Liver (tissue), 9 donors: ENCODE measurements around the gene CDH23. TPM values are rescaled to one million over a fixed set of nuclear protein-coding genes. Genes with fewer than 3 reads are reported as not detected.

Source experiments
- DNase-seq: peaks from one replicate; pipeline ENCODE4 v3.0.0-alpha.2; 2017; ENCODE audit warnings: low spot score
- H3K27ac ChIP-seq, 2 donors: one replicate each; pipeline ENCODE4 v1.7.0; 2013; ENCODE audit warnings: inconsistent platforms in 2 of 2, low read length in 2 of 2, control low read depth in 1 of 2, low read depth in 1 of 2, mild to moderate bottlenecking in 1 of 2
- H3K27me3 ChIP-seq, 4 donors: one replicate each; pipeline versions ENCODE4 v1.6.1 to v1.7.0; 2013; ENCODE audit warnings: low read length in 3 of 4, inconsistent platforms in 1 of 4, mild to moderate bottlenecking in 1 of 4, moderate library complexity in 1 of 4; ENCODE audit not compliant: control insufficient read depth in 4 of 4, insufficient read depth in 4 of 4
- H3K36me3 ChIP-seq, 4 donors: one replicate each; pipeline versions ENCODE4 v1.6.1 to v1.7.0; 2013; ENCODE audit warnings: low read length in 3 of 4, mild to moderate bottlenecking in 3 of 4, low read depth in 1 of 4, moderate library complexity in 1 of 4; ENCODE audit not compliant: control insufficient read depth in 4 of 4, insufficient read depth in 3 of 4
- H3K4me1 ChIP-seq, 4 donors: one replicate each; pipeline versions ENCODE4 v1.6.1 to v1.7.0; 2013; ENCODE audit warnings: low read length in 3 of 4, mild to moderate bottlenecking in 3 of 4, moderate library complexity in 1 of 4; ENCODE audit not compliant: control insufficient read depth in 4 of 4, insufficient read depth in 4 of 4
- H3K4me3 ChIP-seq, 3 donors: one replicate each; pipeline versions ENCODE4 v1.6.1 to v1.7.0; 2013; ENCODE audit warnings: low read length in 3 of 3, control low read depth in 1 of 3, low read depth in 1 of 3, mild to moderate bottlenecking in 1 of 3
- H3K9ac ChIP-seq, 2 donors: one replicate each; pipeline ENCODE4 v1.7.0; 2013; ENCODE audit warnings: low read length in 2 of 2, mild to moderate bottlenecking in 2 of 2, moderate library complexity in 2 of 2, control low read depth in 1 of 2, low read depth in 1 of 2
- H3K9me3 ChIP-seq, 4 donors: one replicate each; pipeline versions ENCODE4 v1.6.1 to v1.7.0; 2013; ENCODE audit warnings: low read length in 3 of 4; ENCODE audit not compliant: control insufficient read depth in 4 of 4
- EGR1 ChIP-seq, 2 donors: IDR thresholded peaks; 2 replicates each; pipeline ENCODE4 v1.6.1; 2016 to 2018; ENCODE audit warnings: antibody characterized with exemption in 2 of 2, low read depth in 2 of 2
- FOXA1 ChIP-seq: IDR thresholded peaks from 2 replicates; pipeline ENCODE4 v1.6.1; 2016; ENCODE audit warnings: antibody characterized with exemption
- FOXA2 ChIP-seq: IDR thresholded peaks from 2 replicates; pipeline ENCODE4 v1.6.1; 2016; ENCODE audit warnings: antibody characterized with exemption
- GABPA ChIP-seq, 2 donors: IDR thresholded peaks in 1 of 2; conservative IDR thresholded peaks in 1 of 2; 2 replicates each; pipeline ENCODE4 v1.6.1; 2016; ENCODE audit warnings: antibody characterized with exemption in 2 of 2, mild to moderate bottlenecking in 1 of 2, moderate library complexity in 1 of 2
- HNF4G ChIP-seq: IDR thresholded peaks from 2 replicates; pipeline ENCODE4 v1.6.1; 2016; ENCODE audit warnings: antibody characterized with exemption
- JUND ChIP-seq, 2 donors: IDR thresholded peaks; 2 replicates each; pipeline ENCODE4 v1.6.1; 2016; ENCODE audit warnings: antibody characterized with exemption in 2 of 2
- MAX ChIP-seq: IDR thresholded peaks from 2 replicates; pipeline ENCODE4 v1.6.1; 2016; ENCODE audit warnings: antibody characterized with exemption
- NR2F2 ChIP-seq: IDR thresholded peaks from 2 replicates; pipeline ENCODE4 v1.6.1; 2016; ENCODE audit warnings: antibody characterized with exemption
- RAD21 ChIP-seq, 2 donors: IDR thresholded peaks; 2 replicates each; pipeline ENCODE4 v1.6.1; 2016; ENCODE audit warnings: antibody characterized with exemption in 2 of 2, mild to moderate bottlenecking in 2 of 2
- RXRA ChIP-seq, 2 donors: IDR thresholded peaks; 2 replicates each; pipeline ENCODE4 v1.6.1; 2017 to 2018; ENCODE audit warnings: antibody characterized with exemption in 2 of 2, mild to moderate bottlenecking in 1 of 2
- SP1 ChIP-seq: IDR thresholded peaks from 2 replicates; pipeline ENCODE4 v1.6.1; 2018; ENCODE audit warnings: antibody characterized with exemption, mild to moderate bottlenecking
- TAF1 ChIP-seq: conservative IDR thresholded peaks from 2 replicates; pipeline ENCODE4 v1.6.1; 2016; ENCODE audit warnings: antibody characterized with exemption, mild to moderate bottlenecking
- WGBS: extraction: QIAGEN DNeasy Blood & Tissue Kit; methylation state at CpG from one replicate; pipeline ENCODE4 v1.1.7; 2013; 5-methylcytosine and 5-hydroxymethylcytosine counted together
- polyA plus RNA-seq, 2 donors: library from polyadenylated mRNA; stranded (reverse) in 1 of 2; unstranded in 1 of 2; fragments of 200-250 nt in 1 of 2; fragments of >200 nt in 1 of 2; fragmentation: Nextera tagmentation in 1 of 2; extraction: Ambion mirVana in 1 of 2; gene quantifications; one replicate each; pipeline versions ENCODE4 v1.2.1 to v1.2.3, GENCODE V29; 2013 to 2015
- total RNA-seq, 2 donors: library from RNA; depleted of rRNA; stranded (reverse); fragments of >200 nt; gene quantifications; one replicate each; pipeline ENCODE4 v1.2.3, GENCODE V29; 2014
- TF ChIP-seq, protein P1 (sequence below): IDR thresholded peaks from 2 replicates; pipeline ENCODE4 v1.6.1; 2016; ENCODE audit warnings: antibody characterized with exemption, mild to moderate bottlenecking
- TF ChIP-seq, protein P2 (sequence below): IDR thresholded peaks from 2 replicates; pipeline ENCODE4 v1.6.1; 2016; ENCODE audit warnings: antibody characterized with exemption
- donor health status: healthy.
- donor health status: healthy.
- donor health status: healthy.
- donor health status: healthy.
- donor health status: healthy.

Gene CDH23
- total and polyA plus RNA-seq, 4 donors = 1.5 to 4.7 (median 3.4) TPM

DNA sequence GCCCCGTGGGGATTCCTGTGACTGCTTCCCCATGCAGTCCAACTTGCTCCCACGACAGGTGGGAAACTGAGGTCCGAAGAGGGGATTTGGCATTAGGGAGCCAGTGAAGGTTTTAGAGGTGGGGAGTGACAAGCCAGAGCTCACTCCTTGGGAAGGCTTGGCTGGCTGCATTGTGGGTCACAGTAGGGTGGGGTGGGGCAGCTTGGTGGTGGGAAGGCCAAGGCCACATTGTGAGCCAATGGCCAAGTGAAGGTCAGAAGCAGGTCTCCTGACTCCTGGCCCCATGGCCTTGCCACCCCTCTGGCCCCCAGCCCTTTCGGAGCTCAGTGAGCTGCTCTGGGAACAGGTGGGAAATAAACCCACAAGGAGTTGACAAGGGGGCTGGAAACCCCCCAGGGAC is 320.3 kb downstream of the CDH23 start:
- WGBS = 93% methylated on average over 4 of the region's 4 CpGs
- Histone ChIP-seq H3K4me1 (peaks cover 0 to 2% (median 0%) of the 10 kb centered on the region in 4 donors), H3K27ac (no peak overlapping the region)

DNA sequence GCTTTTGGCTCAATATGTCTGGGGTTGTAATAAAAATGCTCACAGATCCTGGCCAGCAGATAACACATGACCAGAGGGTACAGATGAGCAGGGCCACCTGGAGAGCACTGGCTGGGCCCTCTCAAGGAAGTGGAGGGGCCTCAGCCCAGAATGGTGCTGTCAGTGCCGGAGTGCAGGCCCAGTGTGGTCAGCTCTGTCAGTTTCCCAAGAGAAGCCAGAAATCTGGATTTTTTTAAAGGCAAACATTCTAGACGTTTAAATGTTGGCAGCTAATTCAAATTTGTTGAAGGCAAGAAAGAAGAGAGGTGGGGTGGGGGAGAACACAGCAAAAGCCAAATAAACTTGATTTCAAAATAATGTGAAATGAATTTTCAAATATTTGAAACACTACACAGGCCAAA is 320.8 kb downstream of the CDH23 start:
- TF ChIP-seq EGR1 (IDR thresholded peaks at IDR 0.05; ENCODE audit: low read depth in 2 of 2) (no peak), JUND (IDR thresholded peaks at IDR 0.05) (no peak), HNF4G (no peak), FOXA1 (no peak)
- TF ChIP-seq, protein P1, sequence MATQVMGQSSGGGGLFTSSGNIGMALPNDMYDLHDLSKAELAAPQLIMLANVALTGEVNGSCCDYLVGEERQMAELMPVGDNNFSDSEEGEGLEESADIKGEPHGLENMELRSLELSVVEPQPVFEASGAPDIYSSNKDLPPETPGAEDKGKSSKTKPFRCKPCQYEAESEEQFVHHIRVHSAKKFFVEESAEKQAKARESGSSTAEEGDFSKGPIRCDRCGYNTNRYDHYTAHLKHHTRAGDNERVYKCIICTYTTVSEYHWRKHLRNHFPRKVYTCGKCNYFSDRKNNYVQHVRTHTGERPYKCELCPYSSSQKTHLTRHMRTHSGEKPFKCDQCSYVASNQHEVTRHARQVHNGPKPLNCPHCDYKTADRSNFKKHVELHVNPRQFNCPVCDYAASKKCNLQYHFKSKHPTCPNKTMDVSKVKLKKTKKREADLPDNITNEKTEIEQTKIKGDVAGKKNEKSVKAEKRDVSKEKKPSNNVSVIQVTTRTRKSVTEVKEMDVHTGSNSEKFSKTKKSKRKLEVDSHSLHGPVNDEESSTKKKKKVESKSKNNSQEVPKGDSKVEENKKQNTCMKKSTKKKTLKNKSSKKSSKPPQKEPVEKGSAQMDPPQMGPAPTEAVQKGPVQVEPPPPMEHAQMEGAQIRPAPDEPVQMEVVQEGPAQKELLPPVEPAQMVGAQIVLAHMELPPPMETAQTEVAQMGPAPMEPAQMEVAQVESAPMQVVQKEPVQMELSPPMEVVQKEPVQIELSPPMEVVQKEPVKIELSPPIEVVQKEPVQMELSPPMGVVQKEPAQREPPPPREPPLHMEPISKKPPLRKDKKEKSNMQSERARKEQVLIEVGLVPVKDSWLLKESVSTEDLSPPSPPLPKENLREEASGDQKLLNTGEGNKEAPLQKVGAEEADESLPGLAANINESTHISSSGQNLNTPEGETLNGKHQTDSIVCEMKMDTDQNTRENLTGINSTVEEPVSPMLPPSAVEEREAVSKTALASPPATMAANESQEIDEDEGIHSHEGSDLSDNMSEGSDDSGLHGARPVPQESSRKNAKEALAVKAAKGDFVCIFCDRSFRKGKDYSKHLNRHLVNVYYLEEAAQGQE = no peak
- no peak overlapping the region for H3K27ac ChIP-seq
- H3K9ac ChIP-seq = no peak overlapping the region
- no peak overlapping the region for H3K4me3 ChIP-seq
- no peaks in the 10 kb centered on the region for H3K27me3 ChIP-seq
- WGBS = 65% methylated on average over 2 of the region's 2 CpGs
- H3K36me3 ChIP-seq = no peaks in the 10 kb centered on the region
- no peaks in the 10 kb centered on the region for H3K9me3 ChIP-seq
- H3K4me1 ChIP-seq = peaks cover 0 to 2% (median 0%) of the 10 kb centered on the region in 4 donors
- DNase-seq = no peak

More for the DNA sequence above, 320.3 kb downstream of the CDH23 start:
- DNase-seq = no peak
- no peak overlapping the region for H3K9ac ChIP-seq
- no peaks in the 10 kb centered on the region for H3K9me3 ChIP-seq
- TF ChIP-seq MAX (no peak), GABPA (IDR thresholded peaks at IDR 0.05 in 1 of 2, conservative IDR thresholded peaks at IDR 0.05 in 1 of 2) (no peak)
- TF ChIP-seq, protein P2, sequence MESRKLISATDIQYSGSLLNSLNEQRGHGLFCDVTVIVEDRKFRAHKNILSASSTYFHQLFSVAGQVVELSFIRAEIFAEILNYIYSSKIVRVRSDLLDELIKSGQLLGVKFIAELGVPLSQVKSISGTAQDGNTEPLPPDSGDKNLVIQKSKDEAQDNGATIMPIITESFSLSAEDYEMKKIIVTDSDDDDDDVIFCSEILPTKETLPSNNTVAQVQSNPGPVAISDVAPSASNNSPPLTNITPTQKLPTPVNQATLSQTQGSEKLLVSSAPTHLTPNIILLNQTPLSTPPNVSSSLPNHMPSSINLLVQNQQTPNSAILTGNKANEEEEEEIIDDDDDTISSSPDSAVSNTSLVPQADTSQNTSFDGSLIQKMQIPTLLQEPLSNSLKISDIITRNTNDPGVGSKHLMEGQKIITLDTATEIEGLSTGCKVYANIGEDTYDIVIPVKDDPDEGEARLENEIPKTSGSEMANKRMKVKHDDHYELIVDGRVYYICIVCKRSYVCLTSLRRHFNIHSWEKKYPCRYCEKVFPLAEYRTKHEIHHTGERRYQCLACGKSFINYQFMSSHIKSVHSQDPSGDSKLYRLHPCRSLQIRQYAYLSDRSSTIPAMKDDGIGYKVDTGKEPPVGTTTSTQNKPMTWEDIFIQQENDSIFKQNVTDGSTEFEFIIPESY = no peak
- H3K36me3 ChIP-seq = no peaks in the 10 kb centered on the region
- H3K27me3 ChIP-seq = no peaks in the 10 kb centered on the region
- H3K4me3 ChIP-seq = no peak overlapping the region

DNA sequence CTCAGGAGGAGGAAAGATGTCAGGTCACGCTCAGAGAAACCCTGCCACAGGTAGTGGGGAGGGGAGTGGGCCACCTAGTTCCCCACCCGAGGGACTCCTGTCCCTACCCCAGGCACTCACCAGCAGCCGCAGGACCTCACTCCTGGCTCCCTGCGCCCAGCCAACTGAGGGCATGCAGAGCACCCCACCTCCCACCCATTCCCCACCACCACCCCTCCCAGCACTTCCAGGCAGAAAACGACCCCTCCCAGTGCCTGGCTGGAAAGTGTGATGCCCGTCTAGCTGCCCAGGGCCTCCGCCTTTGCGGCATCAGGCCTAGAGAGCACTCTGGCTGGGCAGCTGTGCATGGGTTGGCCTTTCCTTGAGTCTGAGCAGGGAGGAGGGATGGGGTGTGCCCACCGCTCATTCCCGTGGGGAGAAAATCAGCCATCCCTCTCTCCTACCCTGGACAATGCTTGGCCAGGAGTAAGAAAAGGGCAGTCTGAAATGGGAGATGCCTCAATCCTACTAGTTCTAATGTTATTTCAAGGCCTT is 321.5 kb downstream of the CDH23 start:
- Histone ChIP-seq H3K9me3 (no peaks in the 10 kb centered on the region), H3K4me3 (no peak overlapping the region), H3K36me3 (no peaks in the 10 kb centered on the region), H3K27me3 (no peaks in the 10 kb centered on the region), H3K9ac (no peak overlapping the region), H3K4me1 (peaks cover 0 to 2% (median 0%) of the 10 kb centered on the region in 4 donors), H3K27ac (no peak overlapping the region)
- DNase-seq = no peak
- no peak for TF ChIP-seq RAD21 (IDR thresholded peaks at IDR 0.05)
- no peak for TF ChIP-seq RXRA (IDR thresholded peaks at IDR 0.05)
- TF ChIP-seq MAX = no peak
- TF ChIP-seq, protein P2 = no peak
- no peak for TF ChIP-seq FOXA2
- TF ChIP-seq SP1 = no peak
- no peak for TF ChIP-seq NR2F2
- no peak for TF ChIP-seq EGR1 (IDR thresholded peaks at IDR 0.05; ENCODE audit: low read depth in 2 of 2)
- no peak for TF ChIP-seq TAF1
- 92% methylated on average over 10 of the region's 10 CpGs for WGBS
